ENCODE data around the gene FSTL3. TPM values are rescaled to one million over a fixed set of nuclear protein-coding genes. Genes with fewer than 3 reads are reported as not detected.

Gene FSTL3
- total RNA-seq, 1 experiment from 2014 or later = 7.1 TPM

GRCh38 chr19:660793-661426, 15.3 kb upstream of the FSTL3 start:
- DNase-seq = no peak
- Mint-ChIP-seq H3K36me3 (ENCODE audit: insufficient read depth, unreplicated experiment) (peaks cover 36% of the 10 kb centered on the region), H3K4me1 (ENCODE audit: low read depth, unreplicated experiment) (peaks cover 11% of the 10 kb centered on the region), H3K9me3 (ENCODE audit: low read depth, unreplicated experiment) (no peaks in the 10 kb centered on the region), H3K27ac (ENCODE audit: unreplicated experiment) (peak overlapping the region; percentile 23), H3K4me3 (ENCODE audit: low read depth, unreplicated experiment) (peak overlapping the region; percentile 75), H3K27me3 (ENCODE audit: unreplicated experiment) (no peaks in the 10 kb centered on the region)
- CTCF ChIA-PET = interaction anchor here (0.6 kb wide), 1 partner anchor 121 kb away, joined by 5 read pairs; no protein-coding TSS in a partner anchor
- no peak for TF ChIP-seq CTCF (IDR thresholded peaks at IDR 0.05; ENCODE audit: unreplicated experiment)
- no TSS peak for BruUV-seq (replicated peaks)
- intact Hi-C loops (cut with micrococcal nuclease; ENCODE audit: unreplicated experiment) = no loop called here

GRCh38 chr19:661427-662196, 14.6 kb upstream of the FSTL3 start:
- TF ChIP-seq CTCF (IDR thresholded peaks at IDR 0.05; ENCODE audit: unreplicated experiment) = no peak
- no peak for DNase-seq
- Mint-ChIP-seq H3K4me1 (ENCODE audit: low read depth, unreplicated experiment) (peaks cover 11% of the 10 kb centered on the region), H3K36me3 (ENCODE audit: insufficient read depth, unreplicated experiment) (peaks cover 33% of the 10 kb centered on the region), H3K9me3 (ENCODE audit: low read depth, unreplicated experiment) (no peaks in the 10 kb centered on the region), H3K27me3 (ENCODE audit: unreplicated experiment) (no peaks in the 10 kb centered on the region), H3K27ac (ENCODE audit: unreplicated experiment) (peak overlapping the region; percentile 23), H3K4me3 (ENCODE audit: low read depth, unreplicated experiment) (peak overlapping the region; percentile 75)
- CTCF ChIA-PET = interaction anchor here (0.6 kb wide), 1 partner anchor 122 kb away, joined by 5 read pairs; no protein-coding TSS in a partner anchor
- TSS peak; percentile 48 for BruUV-seq (replicated peaks)
- intact Hi-C loops (cut with micrococcal nuclease; ENCODE audit: unreplicated experiment) = no loop called here

GRCh38 chr19:662207-662961, 13.8 kb upstream of the FSTL3 start:
- CTCF ChIA-PET = interaction anchor here (0.6 to 1.2 kb wide), 2 partner anchors 32 to 70 kb away, joined by 3 read pairs; no protein-coding TSS in a partner anchor
- H3K4me1 Mint-ChIP-seq (ENCODE audit: low read depth, unreplicated experiment) = peaks cover 11% of the 10 kb centered on the region
- no peaks in the 10 kb centered on the region for H3K9me3 Mint-ChIP-seq (ENCODE audit: low read depth, unreplicated experiment)
- no peaks in the 10 kb centered on the region for H3K27me3 Mint-ChIP-seq (ENCODE audit: unreplicated experiment)
- intact Hi-C loops (cut with micrococcal nuclease; ENCODE audit: unreplicated experiment) = no loop called here
- peak overlapping the region; percentile 23 for H3K27ac Mint-ChIP-seq (ENCODE audit: unreplicated experiment)
- TF ChIP-seq CTCF (IDR thresholded peaks at IDR 0.05; ENCODE audit: unreplicated experiment) = no peak
- H3K36me3 Mint-ChIP-seq (ENCODE audit: insufficient read depth, unreplicated experiment) = peaks cover 33% of the 10 kb centered on the region
- no TSS peak for BruUV-seq (replicated peaks)
- H3K4me3 Mint-ChIP-seq (ENCODE audit: low read depth, unreplicated experiment) = peak overlapping the region; percentile 75
- peak; percentile 43 for DNase-seq

- intact Hi-C loops (cut with micrococcal nuclease; ENCODE audit: unreplicated experiment) = no loop called here
- no peaks in the 10 kb centered on the region for H3K9me3 Mint-ChIP-seq (ENCODE audit: low read depth, unreplicated experiment)
- H3K36me3 Mint-ChIP-seq (ENCODE audit: insufficient read depth, unreplicated experiment) = peaks cover 33% of the 10 kb centered on the region
- peak; percentile 86 for DNase-seq
- H3K4me1 Mint-ChIP-seq (ENCODE audit: low read depth, unreplicated experiment) = peaks cover 11% of the 10 kb centered on the region
- no TSS peak for BruUV-seq (replicated peaks)
- no peaks in the 10 kb centered on the region for H3K27me3 Mint-ChIP-seq (ENCODE audit: unreplicated experiment)
- TF ChIP-seq CTCF (IDR thresholded peaks at IDR 0.05; ENCODE audit: unreplicated experiment) = no peak
- CTCF ChIA-PET = interaction anchor here (0.5 to 1.2 kb wide), 4 partner anchors 16 to 117 kb away, joined by 3 read pairs; no protein-coding TSS in a partner anchor
- peak within 1 kb of the TSS; percentile 48 for H3K27ac Mint-ChIP-seq (ENCODE audit: unreplicated experiment)
- peak within 1 kb of the TSS; percentile 75 for H3K4me3 Mint-ChIP-seq (ENCODE audit: low read depth, unreplicated experiment)
Measured at GRCh38 chr19:662962-663681, 13.1 kb upstream of the FSTL3 start, which contains the start of gene RNF126. Gene RNF126 (minus strand): TSS chr19:663214. CDS start chr19:663121, 93 bp downstream.

Data from Calu3 (cell line).